ENCODE results near the gene DDX17.

Gene DDX17

DNA sequence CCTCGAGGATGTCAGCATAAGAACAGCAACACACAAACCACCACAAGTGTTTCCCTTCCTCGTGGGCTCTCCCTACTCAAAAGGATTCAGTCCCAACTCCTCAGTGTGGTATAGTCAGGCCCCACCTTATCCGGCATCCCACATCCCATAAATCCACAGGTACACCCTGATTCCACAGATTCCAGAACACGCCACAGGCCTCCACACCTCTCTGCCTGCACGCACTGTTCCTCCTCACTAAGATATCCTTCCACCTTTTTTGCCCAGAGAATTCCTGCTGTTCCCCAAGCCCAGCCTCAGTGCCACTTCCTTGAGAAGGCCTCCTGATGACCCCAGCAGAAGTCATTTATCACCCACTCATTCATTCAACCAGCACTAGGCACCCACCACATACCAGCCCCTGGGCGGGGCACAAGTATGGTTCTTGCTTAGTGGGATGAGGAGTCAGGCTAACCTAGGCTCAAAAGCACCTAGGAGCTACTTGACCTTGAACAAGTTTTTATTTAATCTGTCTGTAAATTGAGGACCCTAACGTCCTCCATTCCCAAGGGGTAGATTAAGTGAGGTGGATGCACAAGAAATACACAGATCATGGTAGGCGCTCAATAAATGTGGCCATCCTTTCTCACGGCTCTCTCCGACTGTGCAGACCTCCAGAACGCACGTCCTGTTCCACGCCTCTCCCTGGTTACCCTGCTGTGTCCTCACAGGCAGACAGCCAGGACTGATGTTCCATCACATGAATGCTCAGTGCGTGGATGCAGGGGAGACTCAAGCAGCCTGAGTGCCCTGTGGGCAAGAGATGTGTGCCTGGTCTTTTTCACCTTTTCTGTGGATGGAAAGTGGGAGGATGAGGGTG lies 49.0 kb downstream of the DDX17 start:
- FAIRE-seq (no peak), DNase-seq (ENCODE audit: insufficient read length, low spot score) (no peak)
- TF ChIP-seq, protein P1, sequence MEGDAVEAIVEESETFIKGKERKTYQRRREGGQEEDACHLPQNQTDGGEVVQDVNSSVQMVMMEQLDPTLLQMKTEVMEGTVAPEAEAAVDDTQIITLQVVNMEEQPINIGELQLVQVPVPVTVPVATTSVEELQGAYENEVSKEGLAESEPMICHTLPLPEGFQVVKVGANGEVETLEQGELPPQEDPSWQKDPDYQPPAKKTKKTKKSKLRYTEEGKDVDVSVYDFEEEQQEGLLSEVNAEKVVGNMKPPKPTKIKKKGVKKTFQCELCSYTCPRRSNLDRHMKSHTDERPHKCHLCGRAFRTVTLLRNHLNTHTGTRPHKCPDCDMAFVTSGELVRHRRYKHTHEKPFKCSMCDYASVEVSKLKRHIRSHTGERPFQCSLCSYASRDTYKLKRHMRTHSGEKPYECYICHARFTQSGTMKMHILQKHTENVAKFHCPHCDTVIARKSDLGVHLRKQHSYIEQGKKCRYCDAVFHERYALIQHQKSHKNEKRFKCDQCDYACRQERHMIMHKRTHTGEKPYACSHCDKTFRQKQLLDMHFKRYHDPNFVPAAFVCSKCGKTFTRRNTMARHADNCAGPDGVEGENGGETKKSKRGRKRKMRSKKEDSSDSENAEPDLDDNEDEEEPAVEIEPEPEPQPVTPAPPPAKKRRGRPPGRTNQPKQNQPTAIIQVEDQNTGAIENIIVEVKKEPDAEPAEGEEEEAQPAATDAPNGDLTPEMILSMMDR (IDR thresholded peaks at IDR 0.05; ENCODE audit: insufficient read depth, missing control alignments): no peak

DNA sequence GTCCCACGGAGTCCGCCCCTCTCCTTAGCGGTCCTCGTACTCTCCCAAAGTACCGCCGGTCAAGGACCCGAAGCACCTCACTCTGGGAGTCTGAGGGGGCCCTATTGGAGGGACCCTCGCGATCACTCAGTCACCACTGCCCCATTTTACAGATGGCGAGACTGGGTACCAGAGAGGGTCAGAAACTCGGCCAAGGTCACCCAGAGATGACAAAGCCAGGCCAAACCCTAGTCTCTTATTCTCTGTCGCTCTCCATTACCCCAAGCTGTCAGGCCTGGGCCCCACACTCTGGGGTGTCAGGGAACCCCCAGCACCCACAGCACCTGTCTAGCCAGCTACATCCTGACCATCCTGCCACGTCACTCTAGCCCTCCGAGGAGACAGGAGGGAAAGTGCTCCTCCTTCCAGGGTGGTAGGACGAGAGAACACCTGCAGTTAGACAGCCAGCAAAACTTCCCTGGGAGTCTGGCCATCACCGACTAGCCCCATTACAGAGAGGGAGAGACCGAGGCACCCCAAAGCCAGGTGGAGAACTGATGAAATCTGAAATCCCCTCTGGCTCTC lies 49.8 kb downstream of the DDX17 start:
- TF ChIP-seq, protein P1 (IDR thresholded peaks at IDR 0.05; ENCODE audit: insufficient read depth, missing control alignments): no peak
- no peak for DNase-seq (ENCODE audit: insufficient read length, low spot score)
- no peak for FAIRE-seq

DNA sequence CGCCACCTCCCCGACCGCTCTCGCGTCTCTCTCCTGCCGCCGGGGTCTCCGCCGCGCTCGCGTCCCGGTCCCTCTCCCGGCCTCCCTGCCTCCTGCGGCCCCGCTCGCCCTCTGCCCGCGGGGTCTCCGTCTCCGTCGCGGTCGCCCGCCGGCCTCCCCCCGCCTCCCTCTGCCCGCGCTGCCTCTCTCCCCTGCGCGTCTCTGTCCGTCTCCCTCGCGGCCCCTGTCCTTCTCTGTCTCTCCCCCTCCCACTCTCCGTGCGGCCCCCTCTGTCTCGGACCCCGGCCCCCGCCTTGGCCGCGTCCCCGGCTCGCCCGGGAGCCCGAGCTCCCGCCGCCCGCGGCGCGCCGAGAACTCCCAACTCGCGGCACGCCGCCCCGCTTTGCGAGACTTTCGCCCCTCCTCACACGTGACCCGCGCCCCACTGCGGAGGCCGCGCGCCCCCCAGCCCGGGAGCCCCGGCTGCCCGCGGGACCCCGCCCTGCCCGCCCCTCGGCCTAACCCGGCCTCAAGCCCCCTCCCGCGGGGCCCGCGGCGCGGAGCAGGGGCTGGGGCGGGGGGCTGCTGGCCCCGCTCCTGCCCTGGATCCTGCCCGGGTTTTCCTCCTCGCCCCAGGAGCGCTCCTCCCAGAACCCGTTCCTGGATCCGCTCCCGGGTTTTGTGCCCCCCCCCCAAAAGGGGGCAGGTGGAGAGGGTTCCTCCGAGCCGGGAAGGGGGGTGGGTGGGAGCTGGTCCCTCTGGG lies 50.4 kb downstream of the DDX17 start:
- no peak for DNase-seq (ENCODE audit: insufficient read length, low spot score)
- TF ChIP-seq, protein P1 (IDR thresholded peaks at IDR 0.05; ENCODE audit: insufficient read depth, missing control alignments): no peak
- no peak for FAIRE-seq

DNA sequence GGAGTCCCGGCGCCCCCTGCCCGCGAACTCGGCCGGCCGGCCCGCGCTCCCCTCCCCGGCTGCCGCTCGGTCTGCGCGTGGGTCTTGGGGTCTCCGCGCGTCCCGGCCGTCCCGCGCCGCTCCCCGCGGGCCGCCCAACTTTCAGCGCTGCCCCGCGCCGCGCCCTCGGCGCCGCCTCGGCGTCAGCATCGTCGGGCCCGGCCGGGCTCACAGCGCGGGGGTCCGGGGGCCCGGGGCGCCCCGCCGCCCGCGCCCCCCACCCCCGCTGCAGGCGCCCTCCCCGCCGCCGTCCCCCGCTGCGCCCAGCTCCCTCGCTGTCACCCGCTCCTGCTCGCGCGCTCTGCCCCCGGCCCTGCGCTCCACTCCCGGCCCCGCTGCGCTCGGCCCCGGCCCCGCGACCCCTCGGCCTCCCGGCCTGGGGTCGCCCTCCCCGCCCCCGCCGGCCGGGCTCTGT lies 51.0 kb downstream of the DDX17 start, which contains the start of gene KCNJ4:
TSS of gene KCNJ4 (minus strand) at position 124 of the 454 bp plus-strand sequence. CDS start 27,067 bp downstream, outside the sequence.
- FAIRE-seq (no peak), DNase-seq (ENCODE audit: insufficient read length, low spot score) (no peak)
- TF ChIP-seq, protein P1 (IDR thresholded peaks at IDR 0.05; ENCODE audit: insufficient read depth, missing control alignments): no peak

DNA sequence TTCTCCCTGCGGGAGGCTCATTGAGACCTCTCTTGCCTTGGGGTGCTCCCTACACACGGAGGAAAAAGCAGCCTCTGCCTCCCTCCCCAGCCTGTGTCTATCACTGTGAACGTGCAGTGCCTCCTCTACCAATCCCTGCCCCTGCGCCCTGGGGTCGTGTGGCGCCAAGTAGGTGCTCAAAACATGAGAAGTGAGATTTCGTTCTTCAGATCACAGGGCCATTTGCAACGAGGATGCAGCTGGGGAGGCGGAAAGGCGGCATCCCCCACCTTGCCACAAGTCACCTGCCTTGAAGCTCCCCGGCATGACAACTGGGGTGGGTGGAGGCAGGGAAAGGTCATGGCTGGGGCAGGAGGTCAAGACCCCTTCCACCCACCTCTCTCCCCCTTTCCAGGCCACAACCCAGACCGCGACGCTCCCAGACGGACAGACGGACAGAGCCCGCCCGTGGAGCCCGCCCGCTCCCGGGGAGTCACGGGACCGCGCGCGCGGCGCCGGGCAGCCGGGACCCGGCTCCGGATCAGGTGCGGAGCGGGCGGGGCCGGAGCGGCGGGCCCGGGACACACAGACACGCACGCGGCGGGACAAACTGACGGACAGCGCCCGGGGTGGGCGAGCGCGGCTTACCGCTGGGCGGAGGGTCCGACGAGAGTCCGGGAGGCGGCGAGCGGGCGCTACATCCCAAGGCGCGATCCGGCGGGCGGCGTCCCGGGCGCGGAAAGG lies 51.6 kb downstream of the DDX17 start:
- DNase-seq (ENCODE audit: insufficient read length, low spot score) (no peak), FAIRE-seq (no peak)
- TF ChIP-seq, protein P1 (IDR thresholded peaks at IDR 0.05; ENCODE audit: insufficient read depth, missing control alignments): no peak

DNA sequence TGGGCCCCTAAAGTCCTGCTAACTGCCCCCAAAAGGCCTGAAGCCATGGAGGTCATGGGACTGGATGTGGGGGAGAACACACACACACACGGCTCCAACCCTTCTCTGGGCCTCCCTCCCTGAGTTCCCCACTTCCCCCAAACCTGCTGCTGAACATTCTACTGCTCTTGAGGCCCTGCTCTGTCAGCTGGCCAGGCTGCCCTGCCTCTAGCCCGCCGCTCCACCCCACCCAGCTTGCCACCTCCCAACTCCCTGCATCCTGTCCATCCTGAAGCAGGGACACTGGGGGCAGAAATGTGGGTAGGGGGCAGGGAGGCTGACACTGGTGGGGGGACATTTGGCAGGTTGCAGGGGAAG lies 52.1 kb downstream of the DDX17 start:
- DNase-seq (ENCODE audit: insufficient read length, low spot score) (no peak), FAIRE-seq (no peak)
- TF ChIP-seq, protein P1 (IDR thresholded peaks at IDR 0.05; ENCODE audit: insufficient read depth, missing control alignments): no peak

Measured in D721Med (cell line).